IMR-90 (cell line): Measurements from ENCODE around the gene IWS1. TPM values are rescaled to one million over a fixed set of nuclear protein-coding genes. Genes with fewer than 3 reads are reported as not detected.
A peak's percentile ranks its signal among the peaks of the same experiment; 100 is the strongest.

Experiments
- ATAC-seq: fragments of 200-7000 bp; cut with Tn5 transposase; 2 replicates; pipeline ENCODE4 v1.9.1; 2020; ENCODE audit warnings: low read depth, mild to moderate bottlenecking, moderate library complexity
- BruUV-seq: library from RNA; stranded (reverse); fragments of 400-500 nt; replicated peaks from 2 replicates; lab custom pipeline; 2021; lab: Mats Ljungman, UMichigan
- CTCF ChIA-PET: fragments of 300-600 bp; formaldehyde crosslinking; extraction: SDS; loops from one replicate; lab custom pipeline; 2021; ENCODE audit warnings: antibody characterized with exemption; lab: Yijun Ruan, JAX
- POLR2A ChIA-PET: fragments of 300-600 bp; sonication (Branson Sonifier 250); formaldehyde crosslinking; loops from one replicate; lab custom pipeline; 2022; ENCODE audit warnings: antibody characterized with exemption; ENCODE audit not compliant: unreplicated experiment; lab: Charles Lee
- DNase-seq: peaks from one replicate; pipeline ENCODE4 v3.0.0; 2013
- H2AFZ ChIP-seq: replicated peaks from 2 replicates; pipeline ENCODE3; 2013; ENCODE audit warnings: low read length, mild to moderate bottlenecking; ENCODE audit not compliant: poor library complexity
- H2AK5ac ChIP-seq: 2 replicates; pipeline ENCODE4 v1.6.1; 2013; ENCODE audit warnings: low read depth, low read length, inconsistent platforms
- H2AK9ac ChIP-seq: replicated peaks from 2 replicates; pipeline ENCODE3; 2013; ENCODE audit warnings: mild to moderate bottlenecking, low read depth, low read length, moderate library complexity; ENCODE audit not compliant: poor library complexity
- H2BK120ac ChIP-seq: 2 replicates; pipeline ENCODE4 v1.6.1; 2013; ENCODE audit warnings: low read depth, low read length, inconsistent platforms
- H2BK15ac ChIP-seq: 3 replicates; pipeline ENCODE4 v1.6.1; 2013; ENCODE audit warnings: low read depth, low read length, inconsistent platforms
- H2BK20ac ChIP-seq: 2 replicates; pipeline ENCODE4 v1.6.1; 2013; ENCODE audit warnings: low read depth, mild to moderate bottlenecking, inconsistent platforms, low read length, moderate library complexity
- H2BK5ac ChIP-seq: 2 replicates; pipeline ENCODE4 v1.6.1; 2013; ENCODE audit warnings: mild to moderate bottlenecking, low read depth, low read length, inconsistent platforms; ENCODE audit not compliant: poor library complexity, severe bottlenecking
- H3K14ac ChIP-seq: replicated peaks from 2 replicates; pipeline ENCODE4 v1.6.1; 2013; ENCODE audit warnings: low read depth, low read length, inconsistent platforms
- H3K18ac ChIP-seq: 2 replicates; pipeline ENCODE4 v1.6.1; 2013; ENCODE audit warnings: low read depth, low read length, control low read depth
- H3K23ac ChIP-seq: 2 replicates; pipeline ENCODE4 v1.6.1; 2013; ENCODE audit warnings: low read depth, low read length, inconsistent platforms
- H3K27ac ChIP-seq: 2 replicates; pipeline ENCODE4 v1.5.1; 2013; ENCODE audit warnings: mild to moderate bottlenecking, control low read depth, low read length; ENCODE audit not compliant: insufficient read depth
- H3K27me3 ChIP-seq: 2 replicates; pipeline ENCODE4 v1.6.1; 2013; ENCODE audit warnings: low read length; ENCODE audit not compliant: control insufficient read depth, insufficient read depth
- H3K36me3 ChIP-seq: 2 replicates; pipeline ENCODE4 v1.6.1; 2013; ENCODE audit warnings: low read length, mixed read lengths; ENCODE audit not compliant: control insufficient read depth, insufficient read depth
- H3K4ac ChIP-seq: 2 replicates; pipeline ENCODE4 v1.6.1; 2013; ENCODE audit warnings: low read depth, low read length, inconsistent platforms
- H3K4me1 ChIP-seq: 2 replicates; pipeline ENCODE4 v1.6.1; 2013; ENCODE audit warnings: low read length, mixed read lengths; ENCODE audit not compliant: control insufficient read depth, insufficient read depth
- H3K4me2 ChIP-seq: 2 replicates; pipeline ENCODE4 v1.6.1; 2013; ENCODE audit warnings: low read depth, mild to moderate bottlenecking, control low read depth, low read length, moderate library complexity
- H3K4me3 ChIP-seq: 2 replicates; pipeline ENCODE4 v1.5.1; 2013; ENCODE audit warnings: low read depth, mild to moderate bottlenecking, control low read depth, low read length, moderate library complexity; ENCODE audit not compliant: insufficient read depth
- H3K56ac ChIP-seq: 2 replicates; pipeline ENCODE4 v1.6.1; 2013; ENCODE audit warnings: low read length, inconsistent platforms; ENCODE audit not compliant: insufficient read depth; ENCODE audit errors: extremely low read depth
- H3K79me1 ChIP-seq, 2 experiments: 2 replicates each; pipeline ENCODE4 v1.6.1; 2013; ENCODE audit warnings: low read length in 2 of 2, inconsistent platforms in 1 of 2, low read depth in 1 of 2
- H3K9ac ChIP-seq: 2 replicates; pipeline ENCODE4 v1.6.1; 2013; ENCODE audit warnings: low read depth, low read length, control low read depth
- H3K9me1 ChIP-seq: 2 replicates; pipeline ENCODE4 v1.6.1; 2013; ENCODE audit warnings: low read length, inconsistent platforms; ENCODE audit not compliant: insufficient read depth
- H3K9me3 ChIP-seq: 2 replicates; pipeline ENCODE4 v1.6.1; 2013; ENCODE audit warnings: low read length; ENCODE audit not compliant: control insufficient read depth, insufficient read depth
- H4K20me1 ChIP-seq: 2 replicates; pipeline ENCODE4 v1.6.1; 2013; ENCODE audit warnings: low read length, inconsistent platforms; ENCODE audit not compliant: insufficient read depth
- H4K5ac ChIP-seq: 2 replicates; pipeline ENCODE4 v1.6.1; 2013; ENCODE audit warnings: mild to moderate bottlenecking, low read depth, low read length, control low read depth
- H4K8ac ChIP-seq, 2 experiments: 2 replicates each; pipeline ENCODE4 v1.6.1; 2013; ENCODE audit warnings: low read depth in 2 of 2, low read length in 2 of 2, control low read depth in 1 of 2, inconsistent platforms in 1 of 2
- H4K91ac ChIP-seq: 2 replicates; pipeline ENCODE4 v1.6.1; 2013; ENCODE audit warnings: low read depth, low read length, inconsistent platforms; ENCODE audit not compliant: insufficient read depth
- BHLHE40 ChIP-seq: fragments of 150-350 bp; IDR thresholded peaks from 2 replicates; pipeline ENCODE4 v1.6.1; 2016; ENCODE audit warnings: mild to moderate bottlenecking, low read depth, low read length
- CEBPB ChIP-seq: IDR thresholded peaks from 2 replicates; pipeline ENCODE4 v1.6.1; 2012; ENCODE audit warnings: low read depth, low read length, improper control_type of control experiment
- CHD1 ChIP-seq: IDR thresholded peaks from 2 replicates; pipeline ENCODE4 v1.6.1; 2012; ENCODE audit warnings: low read depth, low read length, improper control_type of control experiment
- FOS ChIP-seq: fragments of 150-350 bp; IDR thresholded peaks from 2 replicates; pipeline ENCODE4 v1.6.1; 2016; ENCODE audit warnings: low read depth, low read length
- MAFK ChIP-seq: IDR thresholded peaks from 2 replicates; pipeline ENCODE4 v1.6.1; 2012; ENCODE audit warnings: low read depth, low read length, improper control_type of control experiment
- MAZ ChIP-seq: IDR thresholded peaks from 2 replicates; pipeline ENCODE4 v1.6.1; 2012; ENCODE audit warnings: low read depth, mild to moderate bottlenecking, low read length, improper control_type of control experiment, moderate library complexity, borderline replicate concordance
- MXI1 ChIP-seq: IDR thresholded peaks from 2 replicates; pipeline ENCODE4 v1.6.1; 2012; ENCODE audit warnings: low read depth, mild to moderate bottlenecking, low read length, moderate library complexity, borderline replicate concordance
- NFE2L2 ChIP-seq: fragments of 150-350 bp; IDR thresholded peaks from 2 replicates; pipeline ENCODE4 v1.6.1; 2016; ENCODE audit warnings: low read depth, mild to moderate bottlenecking, low read length
- POLR2A ChIP-seq: IDR thresholded peaks from 2 replicates; pipeline ENCODE4 v1.6.1; 2012; ENCODE audit warnings: mild to moderate bottlenecking, low read depth, low read length
- RFX5 ChIP-seq: IDR thresholded peaks from 2 replicates; pipeline ENCODE4 v1.8.0; 2012; ENCODE audit warnings: low read depth, mild to moderate bottlenecking, low read length, moderate library complexity
- SMC3 ChIP-seq: fragments of 150-350 bp; IDR thresholded peaks from 2 replicates; pipeline ENCODE4 v1.6.1; 2016; ENCODE audit warnings: low read depth, mild to moderate bottlenecking, antibody characterized with exemption, low read length, moderate library complexity
- WGBS, 2 experiments: methylation state at CpG; one replicate each; pipeline versions ENCODE4 v1.1.5 to v1.1.7; 2013; ENCODE audit warnings: missing lambda C conversion rate in 2 of 2; ENCODE audit not compliant: insufficient read length in 1 of 2; ENCODE audit errors: extremely low coverage in 2 of 2; 5-methylcytosine and 5-hydroxymethylcytosine counted together
- dilution Hi-C: fragments of 300-500 bp; cut with HindIII; formaldehyde crosslinking; loops from one replicate; pipeline ENCODE4 v1.14.3; 2018; ENCODE audit warnings: low sequenced_read_pairs; ENCODE audit not compliant: unreplicated experiment
- in situ Hi-C: fragments of 300-500 bp; cut with MboI; formaldehyde crosslinking; loops from 3 replicates; pipeline ENCODE4 v1.14.3; 2019; ENCODE audit warnings: low sequenced_read_pairs, inconsistent platforms, mixed read lengths
- intact Hi-C: fragments of 100-400 bp; cut with micrococcal nuclease; formaldehyde crosslinking; loops from 2 replicates; pipeline ENCODE4 v1.10.0; 2022
- polyA plus RNA-seq, 3 experiments: library from polyadenylated mRNA; depleted of rRNA; stranded (reverse); fragments of >200 nt; gene quantifications; 2 replicates each; pipeline ENCODE4 v1.2.3, GENCODE V29; 2012; ENCODE audit warnings: low replicate concordance in 1 of 3
- total RNA-seq: library from RNA; depleted of rRNA; stranded (reverse); fragments of >200 nt; gene quantifications from 2 replicates; pipeline ENCODE4 v1.2.3, GENCODE V29; 2012
- TF ChIP-seq, protein P1 (sequence below): conservative IDR thresholded peaks from 2 replicates; pipeline ENCODE4 v1.5.1; 2012; ENCODE audit warnings: mild to moderate bottlenecking, low read depth, low read length, improper control_type of control experiment
- TF ChIP-seq, protein P2 (sequence below): fragments of 150-350 bp; IDR thresholded peaks from 2 replicates; pipeline ENCODE4 v1.6.1; 2016; ENCODE audit warnings: low read depth, mild to moderate bottlenecking, low read length, moderate library complexity, borderline replicate concordance
- TF ChIP-seq, protein P3 (sequence below): fragments of 150-350 bp; IDR thresholded peaks from 2 replicates; pipeline ENCODE4 v1.6.1; 2017; ENCODE audit warnings: mild to moderate bottlenecking, antibody characterized with exemption, low read length, low read depth

IWS1 gene
- total and polyA plus RNA-seq, 2 of the 4 experiments (the other 2 are of a cell fraction) = 31.5 to 52.5 TPM

DNA sequence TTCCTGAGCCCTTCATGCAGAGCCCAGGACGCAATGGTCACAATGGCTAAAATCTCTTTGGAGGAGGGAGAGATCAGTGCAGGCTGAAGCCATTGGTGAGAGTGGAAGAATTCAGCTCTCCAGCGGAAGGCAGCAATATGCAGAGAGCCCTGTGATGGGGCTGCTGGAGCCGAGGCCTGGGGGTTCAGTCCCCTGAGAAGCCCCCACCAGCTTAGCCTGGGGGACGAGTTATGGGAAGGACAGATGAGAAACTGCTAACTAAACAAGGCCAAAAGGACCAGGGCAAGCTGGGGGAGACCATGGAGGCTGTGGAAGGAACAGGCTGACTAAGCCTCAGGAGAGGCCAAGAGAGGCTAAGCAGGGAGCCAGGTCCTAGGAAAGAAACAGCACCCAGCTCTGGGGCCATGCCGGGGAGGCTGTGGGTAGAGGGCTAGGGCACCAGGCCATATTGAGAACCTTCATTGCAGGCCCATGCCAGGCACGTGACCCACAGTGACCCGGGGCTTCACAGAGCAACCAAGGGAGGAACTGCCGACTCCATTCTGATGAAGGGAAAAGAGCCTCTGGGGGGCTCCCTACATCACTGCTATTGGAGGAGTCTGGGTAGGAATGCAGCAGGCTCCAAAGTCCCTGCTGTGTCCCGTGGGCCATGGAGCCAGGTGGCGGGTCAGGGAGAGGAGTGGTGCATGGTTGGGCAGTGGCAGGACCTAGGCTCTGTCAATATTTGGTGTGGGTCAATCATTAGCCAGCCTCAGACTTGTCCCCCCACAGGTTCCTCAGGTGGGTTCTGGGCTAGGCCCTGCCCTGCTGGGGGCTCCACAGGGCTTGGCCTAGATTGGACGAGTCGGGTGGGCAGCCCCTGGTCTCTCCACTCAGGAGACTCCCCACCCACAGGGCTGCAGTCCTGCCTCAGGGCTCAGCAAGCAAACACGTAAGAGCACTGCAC lies 88.2 kb downstream of the IWS1 start:
- H3K27me3 ChIP-seq = no peaks in the 10 kb centered on the region; the same call in 1 of the 2 replicates
- H3K4me1 ChIP-seq = no peaks in the 10 kb centered on the region
- no peak for DNase-seq
- dilution Hi-C loops (no loop called here), intact Hi-C loops (no loop called here), in situ Hi-C loops (no loop called here)
- no peaks in the 10 kb centered on the region for H3K36me3 ChIP-seq
- H4K5ac ChIP-seq = no peak overlapping the region
- H3K18ac ChIP-seq = no peak overlapping the region
- 100% methylated on average over 1 of the region's 13 CpGs; no CpG with 5 or more reads in 1 of the 2 experiments for WGBS, 2 experiments
- no peak overlapping the region for H4K8ac ChIP-seq
- ChIA-PET POLR2A (no interaction called here), CTCF (no interaction called here)
- no peak overlapping the region for H4K91ac ChIP-seq
- no peak overlapping the region for H3K9ac ChIP-seq
- H2BK5ac ChIP-seq = no peak overlapping the region
- no peak overlapping the region for H2BK120ac ChIP-seq
- no TSS peak for BruUV-seq
- H3K4ac ChIP-seq = no peak overlapping the region
- H2BK15ac ChIP-seq = no peak overlapping the region
- H3K27ac ChIP-seq = no peak overlapping the region
- no peak overlapping the region for H3K14ac ChIP-seq
- H3K56ac ChIP-seq = no peak overlapping the region
- no peak overlapping the region for H3K4me2 ChIP-seq
- peak overlapping the region; percentile 28 for H2AK9ac ChIP-seq
- no peak overlapping the region for H2AK5ac ChIP-seq
- no peaks in the 10 kb centered on the region for H4K20me1 ChIP-seq
- no peak overlapping the region for H2BK20ac ChIP-seq
- H3K4me3 ChIP-seq = no peak overlapping the region
- no peaks in the 10 kb centered on the region for H3K9me1 ChIP-seq
- H3K9me3 ChIP-seq = peaks cover 8% of the 10 kb centered on the region
- H3K79me1 ChIP-seq = no peaks in the 10 kb centered on the region
- H3K23ac ChIP-seq = no peak overlapping the region
- no peak for ATAC-seq
- no peak overlapping the region for H2AFZ ChIP-seq
- TF ChIP-seq, protein P1, sequence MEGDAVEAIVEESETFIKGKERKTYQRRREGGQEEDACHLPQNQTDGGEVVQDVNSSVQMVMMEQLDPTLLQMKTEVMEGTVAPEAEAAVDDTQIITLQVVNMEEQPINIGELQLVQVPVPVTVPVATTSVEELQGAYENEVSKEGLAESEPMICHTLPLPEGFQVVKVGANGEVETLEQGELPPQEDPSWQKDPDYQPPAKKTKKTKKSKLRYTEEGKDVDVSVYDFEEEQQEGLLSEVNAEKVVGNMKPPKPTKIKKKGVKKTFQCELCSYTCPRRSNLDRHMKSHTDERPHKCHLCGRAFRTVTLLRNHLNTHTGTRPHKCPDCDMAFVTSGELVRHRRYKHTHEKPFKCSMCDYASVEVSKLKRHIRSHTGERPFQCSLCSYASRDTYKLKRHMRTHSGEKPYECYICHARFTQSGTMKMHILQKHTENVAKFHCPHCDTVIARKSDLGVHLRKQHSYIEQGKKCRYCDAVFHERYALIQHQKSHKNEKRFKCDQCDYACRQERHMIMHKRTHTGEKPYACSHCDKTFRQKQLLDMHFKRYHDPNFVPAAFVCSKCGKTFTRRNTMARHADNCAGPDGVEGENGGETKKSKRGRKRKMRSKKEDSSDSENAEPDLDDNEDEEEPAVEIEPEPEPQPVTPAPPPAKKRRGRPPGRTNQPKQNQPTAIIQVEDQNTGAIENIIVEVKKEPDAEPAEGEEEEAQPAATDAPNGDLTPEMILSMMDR = no peak
- TF ChIP-seq MXI1 (no peak), CEBPB (no peak), MAFK (no peak), CHD1 (no peak), FOS (no peak), POLR2A (no peak), SMC3 (no peak), BHLHE40 (no peak), MAZ (no peak), NFE2L2 (no peak), RFX5 (no peak)
- TF ChIP-seq, protein P2, sequence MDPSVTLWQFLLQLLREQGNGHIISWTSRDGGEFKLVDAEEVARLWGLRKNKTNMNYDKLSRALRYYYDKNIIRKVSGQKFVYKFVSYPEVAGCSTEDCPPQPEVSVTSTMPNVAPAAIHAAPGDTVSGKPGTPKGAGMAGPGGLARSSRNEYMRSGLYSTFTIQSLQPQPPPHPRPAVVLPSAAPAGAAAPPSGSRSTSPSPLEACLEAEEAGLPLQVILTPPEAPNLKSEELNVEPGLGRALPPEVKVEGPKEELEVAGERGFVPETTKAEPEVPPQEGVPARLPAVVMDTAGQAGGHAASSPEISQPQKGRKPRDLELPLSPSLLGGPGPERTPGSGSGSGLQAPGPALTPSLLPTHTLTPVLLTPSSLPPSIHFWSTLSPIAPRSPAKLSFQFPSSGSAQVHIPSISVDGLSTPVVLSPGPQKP = no peak
- TF ChIP-seq, protein P3, sequence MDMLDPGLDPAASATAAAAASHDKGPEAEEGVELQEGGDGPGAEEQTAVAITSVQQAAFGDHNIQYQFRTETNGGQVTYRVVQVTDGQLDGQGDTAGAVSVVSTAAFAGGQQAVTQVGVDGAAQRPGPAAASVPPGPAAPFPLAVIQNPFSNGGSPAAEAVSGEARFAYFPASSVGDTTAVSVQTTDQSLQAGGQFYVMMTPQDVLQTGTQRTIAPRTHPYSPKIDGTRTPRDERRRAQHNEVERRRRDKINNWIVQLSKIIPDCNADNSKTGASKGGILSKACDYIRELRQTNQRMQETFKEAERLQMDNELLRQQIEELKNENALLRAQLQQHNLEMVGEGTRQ = no peak
